ENCODE results near the gene NFATC4. TPM values are rescaled to one million over a fixed set of nuclear protein-coding genes. Genes with fewer than 3 reads are reported as not detected.

NFATC4 gene
- total RNA-seq, 2 donors from 2014 or later, result 24.8 to 34.1 TPM

- H3K27ac Mint-ChIP-seq, result no peak overlapping the region
Observed at GRCh38 chr14:24323341-24323740, 44.6 kb upstream of the NFATC4 start.

GRCh38 chr14:24324024-24324423 lies 44.0 kb upstream of the NFATC4 start:
- Mint-ChIP-seq H3K36me3 (ENCODE audit: low read depth) (no peaks in the 10 kb centered on the region), H3K9me3 (no peaks in the 10 kb centered on the region), H3K27ac (no peak overlapping the region), H3K4me1 (peaks cover 2% of the 10 kb centered on the region), H3K27me3 (ENCODE audit: insufficient read depth) (peaks cover 66% of the 10 kb centered on the region), H3K4me3 (no peak overlapping the region)
- peaks cover 9% of the 10 kb centered on the region for H3K27me3 ChIP-seq (ENCODE audit: control insufficient read depth, insufficient read depth, low read length, poor library complexity, severe bottlenecking)
- no peak overlapping the region for H3K4me3 ChIP-seq (ENCODE audit: low read length)
- no peaks in the 10 kb centered on the region for H3K4me1 ChIP-seq (ENCODE audit: control insufficient read depth, insufficient read depth, low read length)
- H3K27ac ChIP-seq (ENCODE audit: low read depth, low read length), result no peak overlapping the region
- H3K36me3 ChIP-seq (ENCODE audit: control insufficient read depth, insufficient read depth, low read length), result no peaks in the 10 kb centered on the region
- H3K9me3 ChIP-seq (ENCODE audit: control insufficient read depth, low read length), result no peaks in the 10 kb centered on the region
- DNase-seq, result no peak
- 77 to 85% methylated on average over 3 to 4 of the region's 6 CpGs for WGBS, 2 experiments (ENCODE audit: insufficient coverage in 1 of 2, insufficient read length in 1 of 2)
- no peak overlapping the region for H3K9ac ChIP-seq (ENCODE audit: extremely low read depth, low read length, poor library complexity, severe bottlenecking)
- TF ChIP-seq, protein P1, sequence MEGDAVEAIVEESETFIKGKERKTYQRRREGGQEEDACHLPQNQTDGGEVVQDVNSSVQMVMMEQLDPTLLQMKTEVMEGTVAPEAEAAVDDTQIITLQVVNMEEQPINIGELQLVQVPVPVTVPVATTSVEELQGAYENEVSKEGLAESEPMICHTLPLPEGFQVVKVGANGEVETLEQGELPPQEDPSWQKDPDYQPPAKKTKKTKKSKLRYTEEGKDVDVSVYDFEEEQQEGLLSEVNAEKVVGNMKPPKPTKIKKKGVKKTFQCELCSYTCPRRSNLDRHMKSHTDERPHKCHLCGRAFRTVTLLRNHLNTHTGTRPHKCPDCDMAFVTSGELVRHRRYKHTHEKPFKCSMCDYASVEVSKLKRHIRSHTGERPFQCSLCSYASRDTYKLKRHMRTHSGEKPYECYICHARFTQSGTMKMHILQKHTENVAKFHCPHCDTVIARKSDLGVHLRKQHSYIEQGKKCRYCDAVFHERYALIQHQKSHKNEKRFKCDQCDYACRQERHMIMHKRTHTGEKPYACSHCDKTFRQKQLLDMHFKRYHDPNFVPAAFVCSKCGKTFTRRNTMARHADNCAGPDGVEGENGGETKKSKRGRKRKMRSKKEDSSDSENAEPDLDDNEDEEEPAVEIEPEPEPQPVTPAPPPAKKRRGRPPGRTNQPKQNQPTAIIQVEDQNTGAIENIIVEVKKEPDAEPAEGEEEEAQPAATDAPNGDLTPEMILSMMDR (conservative IDR thresholded peaks at IDR 0.05), result no peak

More at GRCh38 chr14:24323341-24323740, 44.6 kb upstream of the NFATC4 start:
- no peak overlapping the region for H3K27ac ChIP-seq (ENCODE audit: low read depth, low read length)
- Mint-ChIP-seq H3K9me3 (no peaks in the 10 kb centered on the region), H3K4me1 (peaks cover 2% of the 10 kb centered on the region), H3K36me3 (ENCODE audit: low read depth) (no peaks in the 10 kb centered on the region), H3K27me3 (ENCODE audit: insufficient read depth) (peaks cover 66% of the 10 kb centered on the region), H3K4me3 (no peak overlapping the region)
- TF ChIP-seq, protein P1 (conservative IDR thresholded peaks at IDR 0.05), result no peak
- H3K4me1 ChIP-seq (ENCODE audit: control insufficient read depth, insufficient read depth, low read length), result no peaks in the 10 kb centered on the region
- 83 to 100% methylated on average over 2 to 3 of the region's 3 CpGs for WGBS, 2 experiments (ENCODE audit: insufficient coverage in 1 of 2, insufficient read length in 1 of 2)
- no peaks in the 10 kb centered on the region for H3K9me3 ChIP-seq (ENCODE audit: control insufficient read depth, low read length)
- H3K9ac ChIP-seq (ENCODE audit: extremely low read depth, low read length, poor library complexity, severe bottlenecking), result no peak overlapping the region
- DNase-seq, result no peak
- H3K4me3 ChIP-seq (ENCODE audit: low read length), result no peak overlapping the region
- no peaks in the 10 kb centered on the region for H3K36me3 ChIP-seq (ENCODE audit: control insufficient read depth, insufficient read depth, low read length)
- peaks cover 7% of the 10 kb centered on the region for H3K27me3 ChIP-seq (ENCODE audit: control insufficient read depth, insufficient read depth, low read length, poor library complexity, severe bottlenecking)

- TF ChIP-seq, protein P1 (conservative IDR thresholded peaks at IDR 0.05), result no peak
- Histone ChIP-seq H3K4me3 (ENCODE audit: low read length) (no peak overlapping the region), H3K9ac (ENCODE audit: extremely low read depth, low read length, poor library complexity, severe bottlenecking) (no peak overlapping the region), H3K4me1 (ENCODE audit: control insufficient read depth, insufficient read depth, low read length) (no peaks in the 10 kb centered on the region), H3K9me3 (ENCODE audit: control insufficient read depth, low read length) (no peaks in the 10 kb centered on the region), H3K27ac (ENCODE audit: low read depth, low read length) (no peak overlapping the region), H3K27me3 (ENCODE audit: control insufficient read depth, insufficient read depth, low read length, poor library complexity, severe bottlenecking) (peaks cover 13% of the 10 kb centered on the region), H3K36me3 (ENCODE audit: control insufficient read depth, insufficient read depth, low read length) (no peaks in the 10 kb centered on the region)
- 90 to 92% methylated on average over 2 to 5 of the region's 5 CpGs for WGBS, 2 experiments (ENCODE audit: insufficient coverage in 1 of 2, insufficient read length in 1 of 2)
- H3K4me1 Mint-ChIP-seq, result peaks cover 2% of the 10 kb centered on the region
- no peak for DNase-seq
- H3K36me3 Mint-ChIP-seq (ENCODE audit: low read depth), result no peaks in the 10 kb centered on the region
- H3K27me3 Mint-ChIP-seq (ENCODE audit: insufficient read depth), result peaks cover 66% of the 10 kb centered on the region
- no peaks in the 10 kb centered on the region for H3K9me3 Mint-ChIP-seq
- H3K27ac Mint-ChIP-seq, result no peak overlapping the region
- H3K4me3 Mint-ChIP-seq, result no peak overlapping the region
Observed at GRCh38 chr14:24325041-24325530, 42.9 kb upstream of the NFATC4 start.
